ENCODE data around the gene DIAPH3. TPM values are rescaled to one million over a fixed set of nuclear protein-coding genes. Genes with fewer than 3 reads are reported as not detected.

The DIAPH3 gene
- total and polyA plus RNA-seq, 2 of the 8 experiments (the other 6 are each of a cell fraction or from before 2014, with no cell fraction given): 8.0 to 30.8 TPM

- Histone ChIP-seq H2BK20ac (ENCODE audit: low read length) (no peak overlapping the region), H3K27ac (ENCODE audit: low read depth, low read length) (no peak overlapping the region), H3K56ac (replicated peaks; ENCODE audit: insufficient read length, low read depth, low read length) (no peak overlapping the region), H3K9ac (replicated peaks in 1 of 4; ENCODE audit: extremely low read depth in 1 of 4, low read depth in 3 of 4, low read length in 3 of 4) (no peak overlapping the region), H3K14ac (ENCODE audit: insufficient read length) (no peak overlapping the region), H3K23me2 (ENCODE audit: low read depth, low read length) (no peaks in the 10 kb centered on the region; the same call in 1 of the 2 replicates), H2AK5ac (ENCODE audit: low read depth, low read length) (no peak overlapping the region), H3K4ac (replicated peaks; ENCODE audit: insufficient read length, low read depth, low read length) (no peak overlapping the region), H3K18ac (ENCODE audit: extremely low read depth, low read length) (no peak overlapping the region), H2BK5ac (ENCODE audit: low read depth, low read length) (no peak overlapping the region), H3K36me3 (ENCODE audit: control insufficient read depth in 2 of 4, insufficient read depth in 4 of 4, low read length in 3 of 4) (peaks cover 0 to 23% (median 2%) of the 10 kb centered on the region in 4 experiments; a peak in 3 of 8 replicates), H3K79me2 (ENCODE audit: control insufficient read depth in 1 of 2, insufficient read depth in 2 of 2, low read length in 2 of 2) (peaks cover 0 to 14% of the 10 kb centered on the region in 2 experiments; a peak in 2 of 4 replicates), H3K27me3 (replicated peaks in 1 of 4; ENCODE audit: control insufficient read depth in 3 of 4, extremely low read depth in 1 of 4, insufficient read depth in 3 of 4, low read length in 3 of 4) (no peaks in the 10 kb centered on the region), H2AFZ (ENCODE audit: low read length) (no peak overlapping the region), H3K4me3 (ENCODE audit: extremely low read depth in 1 of 4, insufficient read depth in 2 of 4, low read depth in 3 of 4, low read length in 4 of 4) (no peak overlapping the region), H3K9me3 (ENCODE audit: insufficient read depth in 2 of 2, low read depth in 1 of 2, low read length in 1 of 2) (no peaks in the 10 kb centered on the region), H4K20me1 (replicated peaks in 1 of 2; ENCODE audit: control insufficient read depth in 1 of 2, insufficient read depth in 2 of 2, low read length in 2 of 2) (no peaks in the 10 kb centered on the region), H3K23ac (ENCODE audit: insufficient read length) (no peak overlapping the region), H4K91ac (replicated peaks; ENCODE audit: insufficient read length, low read length) (no peak overlapping the region), H3K79me1 (ENCODE audit: low read depth, low read length) (no peaks in the 10 kb centered on the region), H2BK15ac (ENCODE audit: low read length) (no peak overlapping the region), H2BK12ac (ENCODE audit: low read depth, low read length) (no peak overlapping the region), H2BK120ac (replicated peaks; ENCODE audit: low read depth, low read length) (no peak overlapping the region), H3K4me1 (replicated peaks in 1 of 4; ENCODE audit: control insufficient read depth in 3 of 4, insufficient read depth in 4 of 4, low read length in 3 of 4) (no peaks in the 10 kb centered on the region), H3K4me2 (ENCODE audit: insufficient read depth in 1 of 2, low read depth in 2 of 2, low read length in 2 of 2) (no peak overlapping the region), H4K5ac (ENCODE audit: insufficient read length, low read depth, low read length) (no peak overlapping the region), H4K8ac (ENCODE audit: extremely low read depth, insufficient read depth, low read length) (no peak overlapping the region)
- ChIA-PET POLR2A (ENCODE audit: partially characterized antibody) (no interaction called here), CTCF (ENCODE audit: partially characterized antibody) (interaction anchor here (0.6 to 1.4 kb wide), 6 partner anchors 15 to 361 kb away, joined by 3 to 6 read pairs (median 4); no protein-coding TSS in a partner anchor)
- no peak for FAIRE-seq
- 94% methylated on average over 3 of the region's 3 CpGs; no CpG with 5 or more reads in 1 of the 2 experiments for whole genome bisulfite sequencing, 2 experiments (ENCODE audit: extremely low coverage in 1 of 2, insufficient coverage in 1 of 2, insufficient read length in 1 of 2, insufficient replicate concordance in 2 of 2, low coverage in 1 of 2, low lambda C conversion rate in 2 of 2, missing lambda C conversion rate in 1 of 2)
- TF ChIP-seq SIN3A (conservative IDR thresholded peaks at IDR 0.05 in 1 of 2, IDR thresholded peaks at IDR 0.05 in 1 of 2; ENCODE audit: low read depth in 1 of 2, low read length in 2 of 2) (no peak), SP1 (IDR thresholded peaks at IDR 0.05; ENCODE audit: low read depth, low read length) (no peak), TCF12 (IDR thresholded peaks at IDR 0.05; ENCODE audit: low read depth, low read length) (no peak), SRF (IDR thresholded peaks at IDR 0.05; ENCODE audit: low read depth, low read length) (no peak), CBX5 (IDR thresholded peaks at IDR 0.05; ENCODE audit: low read depth, low read length) (no peak)
- DNase-seq (ENCODE audit: low read depth in 1 of 2, low spot score in 2 of 2): no peak
Observed at GRCh38 chr13:60109285-60109684, 54.4 kb downstream of the DIAPH3 start.

Data from H1 (cell line).